Islet of Langerhans (tissue), 1 donor: ENCODE measurements around the gene NDST1.
"Not testable (repeated sequence)": the region's sequence is repeated elsewhere in the genome, so short reads cannot be mapped to it uniquely, and the experiment has no call there.

Experiments
- FAIRE-seq: peaks from one replicate; lab custom pipeline; 2011; peaks lifted over from hg19 to GRCh38; lab: Jason Lieb, UNC

NDST1 gene

GRCh38 chr5:150508828-150509227, 897 bp downstream of the NDST1 start:
- no peak for FAIRE-seq

GRCh38 chr5:150509992-150510391, 2.1 kb downstream of the NDST1 start:
- FAIRE-seq = no peak

GRCh38 chr5:150510460-150511263, 2.7 kb downstream of the NDST1 start:
- no peak for FAIRE-seq

GRCh38 chr5:150511578-150512367, 3.8 kb downstream of the NDST1 start:
- FAIRE-seq = no peak

GRCh38 chr5:150512368-150512747, 4.4 kb downstream of the NDST1 start:
- no peak for FAIRE-seq

- FAIRE-seq = no peak
These were observed 5.7 kb downstream of the NDST1 start for GRCh38 chr5:150513375-150514309.

GRCh38 chr5:150514708-150515211, 6.8 kb downstream of the NDST1 start:
- FAIRE-seq = no peak

GRCh38 chr5:150515446-150515845, 7.5 kb downstream of the NDST1 start:
- no peak for FAIRE-seq

GRCh38 chr5:150516011-150516410, 8.1 kb downstream of the NDST1 start:
- FAIRE-seq = no peak

GRCh38 chr5:150517272-150518152, 9.6 kb downstream of the NDST1 start:
- FAIRE-seq = no peak

- FAIRE-seq = not testable (repeated sequence)
These were observed 11.0 kb downstream of the NDST1 start for GRCh38 chr5:150518712-150519559.

- no peak for FAIRE-seq
These were observed 11.6 kb downstream of the NDST1 start for GRCh38 chr5:150519560-150519945.

GRCh38 chr5:150519978-150520377, 12.0 kb downstream of the NDST1 start:
- peak; percentile 64 for FAIRE-seq

- FAIRE-seq = no peak
These were observed 13.0 kb downstream of the NDST1 start for GRCh38 chr5:150520747-150521521.

GRCh38 chr5:150521522-150521817, 13.5 kb downstream of the NDST1 start:
- no peak for FAIRE-seq

- no peak for FAIRE-seq
These were observed 14.1 kb downstream of the NDST1 start for GRCh38 chr5:150521939-150522503.

- FAIRE-seq = no peak
These were observed 14.8 kb downstream of the NDST1 start for GRCh38 chr5:150522504-150523414.
